Glutamatergic neuron (in vitro differentiated cells): ENCODE results near the gene CELA2A. TPM values are rescaled to one million over a fixed set of nuclear protein-coding genes. Genes with fewer than 3 reads are reported as not detected.

ENCODE experiments used
- DNase-seq: peaks from one replicate; pipeline ENCODE4 v3.0.0; 2022
- H3K27ac Mint-ChIP-seq: one replicate; pipeline ENCODE4 v1.8.0; 2020; ENCODE audit warnings: mild to moderate bottlenecking, mixed read lengths, inconsistent platforms; ENCODE audit not compliant: unreplicated experiment
- H3K27me3 Mint-ChIP-seq: one replicate; pipeline ENCODE4 v1.8.0; 2020; ENCODE audit warnings: mild to moderate bottlenecking, moderate library complexity, mixed read lengths, inconsistent platforms; ENCODE audit not compliant: unreplicated experiment
- H3K36me3 Mint-ChIP-seq: one replicate; pipeline ENCODE4 v1.8.0; 2020; ENCODE audit warnings: mild to moderate bottlenecking, mixed read lengths, inconsistent platforms; ENCODE audit not compliant: unreplicated experiment
- H3K4me1 Mint-ChIP-seq: one replicate; pipeline ENCODE4 v1.8.0; 2020; ENCODE audit warnings: mild to moderate bottlenecking, low read depth, mixed read lengths, inconsistent platforms; ENCODE audit not compliant: unreplicated experiment
- H3K4me3 Mint-ChIP-seq: one replicate; pipeline ENCODE4 v1.8.0; 2020; ENCODE audit warnings: mild to moderate bottlenecking, mixed read lengths, inconsistent platforms; ENCODE audit not compliant: unreplicated experiment
- H3K9me3 Mint-ChIP-seq: one replicate; pipeline ENCODE4 v1.8.0; 2020; ENCODE audit warnings: mild to moderate bottlenecking, moderate library complexity, mixed read lengths, inconsistent platforms; ENCODE audit not compliant: unreplicated experiment
- total RNA-seq: library from RNA; stranded (reverse); fragmentation: NEBNext Ultra II Directional; extraction: Animal tissue kit (Norgen Biotek cat#: 25700); gene quantifications from one replicate; pipeline ENCODE4 v1.2.1, GENCODE V29; 2021; ENCODE audit not compliant: unreplicated experiment
- TF ChIP-seq, protein P1 (sequence below): fragments of 200-600 bp; sonication (generic); IDR thresholded peaks from one replicate; pipeline ENCODE4 v1.5.0; 2021; ENCODE audit not compliant: partially characterized antibody, unreplicated experiment

The CELA2A gene
- total RNA-seq, 1 donor from 2014 or later = not detected

GRCh38 chr1:15444468-15445389 is 11.8 kb upstream of the CELA2A start:
- peaks cover 8% of the 10 kb centered on the region for H3K9me3 Mint-ChIP-seq
- H3K27me3 Mint-ChIP-seq = peaks cover 2% of the 10 kb centered on the region
- peak overlapping the region; percentile 34 for H3K4me3 Mint-ChIP-seq
- peaks cover 4% of the 10 kb centered on the region for H3K4me1 Mint-ChIP-seq
- TF ChIP-seq, protein P1, sequence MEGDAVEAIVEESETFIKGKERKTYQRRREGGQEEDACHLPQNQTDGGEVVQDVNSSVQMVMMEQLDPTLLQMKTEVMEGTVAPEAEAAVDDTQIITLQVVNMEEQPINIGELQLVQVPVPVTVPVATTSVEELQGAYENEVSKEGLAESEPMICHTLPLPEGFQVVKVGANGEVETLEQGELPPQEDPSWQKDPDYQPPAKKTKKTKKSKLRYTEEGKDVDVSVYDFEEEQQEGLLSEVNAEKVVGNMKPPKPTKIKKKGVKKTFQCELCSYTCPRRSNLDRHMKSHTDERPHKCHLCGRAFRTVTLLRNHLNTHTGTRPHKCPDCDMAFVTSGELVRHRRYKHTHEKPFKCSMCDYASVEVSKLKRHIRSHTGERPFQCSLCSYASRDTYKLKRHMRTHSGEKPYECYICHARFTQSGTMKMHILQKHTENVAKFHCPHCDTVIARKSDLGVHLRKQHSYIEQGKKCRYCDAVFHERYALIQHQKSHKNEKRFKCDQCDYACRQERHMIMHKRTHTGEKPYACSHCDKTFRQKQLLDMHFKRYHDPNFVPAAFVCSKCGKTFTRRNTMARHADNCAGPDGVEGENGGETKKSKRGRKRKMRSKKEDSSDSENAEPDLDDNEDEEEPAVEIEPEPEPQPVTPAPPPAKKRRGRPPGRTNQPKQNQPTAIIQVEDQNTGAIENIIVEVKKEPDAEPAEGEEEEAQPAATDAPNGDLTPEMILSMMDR = no peak
- peaks cover 5% of the 10 kb centered on the region for H3K36me3 Mint-ChIP-seq
- peak; percentile 67 for DNase-seq
- no peak overlapping the region for H3K27ac Mint-ChIP-seq

GRCh38 chr1:15445390-15446122 is 11.0 kb upstream of the CELA2A start:
- peaks cover 7% of the 10 kb centered on the region for H3K9me3 Mint-ChIP-seq
- peaks cover 5% of the 10 kb centered on the region for H3K36me3 Mint-ChIP-seq
- H3K4me3 Mint-ChIP-seq = peak overlapping the region; percentile 80
- TF ChIP-seq, protein P1 = no peak
- H3K4me1 Mint-ChIP-seq = peaks cover 4% of the 10 kb centered on the region
- H3K27me3 Mint-ChIP-seq = peaks cover 2% of the 10 kb centered on the region
- H3K27ac Mint-ChIP-seq = no peak overlapping the region
- DNase-seq = no peak

DNA sequence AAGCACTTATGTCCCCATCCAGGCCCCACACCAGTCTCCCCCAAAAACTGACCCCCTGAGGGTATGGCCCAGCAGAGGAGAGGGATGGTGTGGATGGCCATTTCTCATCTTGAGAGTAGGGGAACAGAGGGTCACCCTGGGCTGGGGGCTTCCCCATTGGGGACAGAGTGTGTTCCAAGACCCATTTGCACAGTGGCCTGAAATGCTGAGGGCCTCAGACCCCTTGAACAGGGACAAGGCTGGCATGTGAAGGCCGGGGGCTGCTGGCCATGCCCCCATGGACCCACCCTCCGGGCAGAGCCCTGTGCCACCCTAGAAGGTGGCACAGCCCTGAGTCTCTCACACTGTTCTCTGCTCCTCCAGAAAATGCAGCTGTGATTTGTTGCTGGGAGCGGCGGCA is 10.3 kb upstream of the CELA2A start:
- DNase-seq = no peak
- peaks cover 6% of the 10 kb centered on the region for H3K9me3 Mint-ChIP-seq
- H3K4me1 Mint-ChIP-seq = peaks cover 4% of the 10 kb centered on the region
- H3K27ac Mint-ChIP-seq = no peak overlapping the region
- peak overlapping the region; percentile 80 for H3K4me3 Mint-ChIP-seq
- H3K36me3 Mint-ChIP-seq = peaks cover 5% of the 10 kb centered on the region
- TF ChIP-seq, protein P1 = no peak
- H3K27me3 Mint-ChIP-seq = peaks cover 2% of the 10 kb centered on the region

DNA sequence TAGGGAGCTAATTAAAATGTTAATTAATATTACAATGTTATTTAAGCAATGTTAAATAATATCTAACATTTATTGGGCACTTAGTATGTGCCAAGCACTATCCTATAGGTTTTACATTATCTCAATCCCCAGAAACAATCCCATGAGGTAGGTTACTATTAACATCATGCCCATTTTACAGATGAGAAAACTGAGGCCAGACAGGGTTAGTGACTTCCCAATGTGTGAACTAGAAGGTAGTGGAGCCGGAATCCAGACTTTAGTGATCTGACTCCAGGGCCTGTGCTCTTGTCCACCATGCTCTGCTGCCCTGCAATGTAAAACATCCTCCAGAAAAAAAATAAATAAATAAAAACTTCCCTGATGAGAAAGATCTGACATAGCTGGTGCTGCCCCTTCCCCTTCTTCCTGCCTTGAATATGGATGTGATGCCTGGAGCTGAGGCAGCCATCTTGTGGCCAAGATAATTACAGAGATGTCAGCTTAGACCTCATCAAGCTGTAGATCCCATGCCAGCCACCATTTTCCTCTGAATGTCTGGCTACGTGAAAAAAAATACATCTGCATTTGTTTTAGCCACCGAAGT is 7.6 kb upstream of the CELA2A start:
- TF ChIP-seq, protein P1 = no peak
- Mint-ChIP-seq H3K36me3 (peaks cover 5% of the 10 kb centered on the region), H3K27me3 (peaks cover 2% of the 10 kb centered on the region), H3K4me3 (no peak overlapping the region), H3K27ac (no peak overlapping the region), H3K9me3 (peaks cover 6% of the 10 kb centered on the region), H3K4me1 (peaks cover 4% of the 10 kb centered on the region)
- DNase-seq = no peak
